Stimulated activated CD8-positive, alpha-beta memory T cell treated with anti-CD3 and anti-CD28 coated beads, Interleukin-15, amount 100 ng/mL, for 24 hours (primary cell): ENCODE measurements around the gene ADISSP.

Experiments used
- DNase-seq: peaks from one replicate; pipeline ENCODE4 v3.0.0-alpha.2; 2020; ENCODE audit warnings: low read depth

Gene ADISSP

GRCh38 chr20:3767427-3768341, at the start of gene ADISSP:
Gene ADISSP, minus strand, starts transcription at chr20:3767753. Its CDS starts 7,653 bp downstream, at chr20:3760100.
- DNase-seq = peak; percentile 93

DNA sequence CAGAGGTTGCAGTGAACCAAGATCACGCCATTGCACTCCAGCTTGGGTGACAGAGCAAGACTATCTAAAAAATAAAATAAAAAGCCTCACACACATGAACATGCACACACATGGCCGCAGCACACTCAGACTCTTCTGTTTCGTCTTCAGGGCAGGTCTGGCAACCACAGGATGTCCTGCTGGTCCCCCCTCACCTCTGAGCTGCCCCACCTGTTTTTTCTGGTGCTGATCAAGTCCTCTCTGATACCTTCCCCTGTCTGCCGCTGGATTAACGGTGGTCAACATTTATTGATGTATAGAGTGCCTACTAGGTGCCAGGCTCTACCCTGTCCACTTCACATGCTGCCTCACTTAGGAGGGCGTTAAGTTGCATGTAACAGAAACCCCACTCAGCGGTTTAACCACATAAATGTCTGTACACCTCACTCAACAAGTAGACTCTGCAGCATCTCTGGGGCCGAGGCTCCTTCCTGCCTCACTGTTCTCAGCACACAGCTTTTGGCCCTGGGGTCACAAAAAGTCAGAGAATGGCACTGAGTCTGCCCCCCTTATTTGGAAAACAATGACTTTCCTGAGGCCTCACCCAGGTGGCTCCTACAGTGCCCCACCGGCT, 48.3 kb upstream of the ADISSP start:
- no peak for DNase-seq

DNA sequence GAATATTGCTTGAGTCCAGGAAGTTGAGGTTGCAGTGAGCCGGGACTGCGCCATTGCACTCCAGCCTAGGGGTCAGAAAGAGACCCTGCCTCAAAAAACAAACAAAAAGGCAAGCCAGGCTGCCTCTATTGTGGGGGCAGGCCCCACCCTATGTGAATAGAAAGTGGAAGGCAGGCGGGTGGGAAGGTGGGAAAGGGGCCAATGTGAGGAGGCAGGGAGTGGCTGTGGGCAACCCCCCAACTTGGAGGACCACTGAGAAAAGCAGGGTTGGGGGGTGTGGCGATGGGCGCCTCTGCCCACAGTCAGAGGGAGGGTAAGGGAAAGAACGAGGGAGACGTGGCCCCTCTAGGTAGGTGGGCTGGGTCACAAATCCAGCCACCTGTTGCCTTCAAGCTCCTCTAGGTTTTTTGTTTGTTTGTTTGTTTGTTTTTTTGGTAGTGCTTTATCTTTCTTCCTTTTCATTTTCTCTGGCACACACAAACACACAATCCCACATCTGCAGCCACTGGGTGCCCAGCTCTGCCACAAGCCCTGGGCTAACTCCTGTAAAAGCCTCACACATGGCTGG, 47.5 kb upstream of the ADISSP start:
- DNase-seq = no peak

GRCh38 chr20:3813848-3814581, 46.5 kb upstream of the ADISSP start:
- no peak for DNase-seq

DNA sequence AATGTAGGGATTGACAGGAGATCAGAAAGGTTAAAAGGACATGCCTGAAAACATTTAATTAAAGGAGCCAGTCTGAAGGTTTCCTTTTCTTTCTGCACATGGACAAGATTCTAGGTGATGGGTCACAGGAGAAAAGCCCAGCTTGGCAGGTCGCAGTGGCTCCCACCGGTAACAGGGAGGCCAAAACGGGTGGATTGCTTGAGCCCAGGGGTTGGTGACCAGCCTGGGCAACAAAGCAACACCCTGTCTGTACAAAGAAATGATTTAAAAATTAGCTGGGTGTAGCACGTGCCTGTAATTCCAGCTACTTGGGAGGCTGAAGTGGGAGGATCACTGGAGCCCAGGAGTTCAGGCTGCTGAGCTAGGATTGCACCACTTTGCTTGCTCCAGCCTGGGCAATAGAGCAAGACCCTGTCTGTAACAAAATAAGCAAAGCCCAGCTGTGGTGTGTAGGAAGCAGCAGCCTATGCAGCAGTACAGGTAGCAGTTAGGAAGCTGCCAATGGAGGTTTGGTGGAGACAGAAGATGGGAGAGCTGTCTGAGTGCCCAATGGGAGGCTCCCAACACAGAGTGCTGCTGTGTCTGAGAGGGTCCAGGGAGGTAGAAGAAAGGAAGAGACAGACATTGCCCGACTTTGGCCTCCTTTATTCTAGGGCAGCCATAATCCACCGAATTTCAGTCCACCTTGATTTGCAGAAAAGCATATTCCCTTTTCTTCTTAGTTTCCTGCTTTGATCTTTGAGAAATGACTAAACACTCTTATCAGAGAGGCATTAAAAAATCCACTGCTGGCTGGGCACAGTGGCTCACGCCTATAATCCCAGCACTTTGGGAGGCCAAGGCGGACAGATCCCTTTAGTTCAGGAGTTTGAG, 45.7 kb upstream of the ADISSP start:
- no peak for DNase-seq

DNA sequence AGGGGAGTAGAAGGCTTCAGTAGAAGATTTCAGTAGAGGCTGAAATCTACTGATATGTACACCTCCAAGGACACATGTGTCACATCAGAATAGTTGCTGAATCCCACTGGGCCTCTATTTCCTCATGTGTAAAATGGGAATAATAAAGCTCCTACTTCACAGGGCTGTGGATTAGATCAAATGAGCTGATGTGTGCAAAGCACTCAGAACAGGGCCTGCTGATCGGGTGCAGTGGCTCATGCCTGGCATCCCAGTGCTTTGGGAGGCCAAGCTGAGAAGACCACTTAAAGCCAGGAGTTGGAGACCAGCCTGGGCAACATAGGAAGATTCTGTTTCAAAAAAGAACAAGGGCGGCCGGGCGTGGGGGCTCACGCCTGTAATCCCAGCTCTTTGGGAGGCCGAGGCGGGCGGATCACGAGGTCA, 44.7 kb upstream of the ADISSP start:
- no peak for DNase-seq

DNA sequence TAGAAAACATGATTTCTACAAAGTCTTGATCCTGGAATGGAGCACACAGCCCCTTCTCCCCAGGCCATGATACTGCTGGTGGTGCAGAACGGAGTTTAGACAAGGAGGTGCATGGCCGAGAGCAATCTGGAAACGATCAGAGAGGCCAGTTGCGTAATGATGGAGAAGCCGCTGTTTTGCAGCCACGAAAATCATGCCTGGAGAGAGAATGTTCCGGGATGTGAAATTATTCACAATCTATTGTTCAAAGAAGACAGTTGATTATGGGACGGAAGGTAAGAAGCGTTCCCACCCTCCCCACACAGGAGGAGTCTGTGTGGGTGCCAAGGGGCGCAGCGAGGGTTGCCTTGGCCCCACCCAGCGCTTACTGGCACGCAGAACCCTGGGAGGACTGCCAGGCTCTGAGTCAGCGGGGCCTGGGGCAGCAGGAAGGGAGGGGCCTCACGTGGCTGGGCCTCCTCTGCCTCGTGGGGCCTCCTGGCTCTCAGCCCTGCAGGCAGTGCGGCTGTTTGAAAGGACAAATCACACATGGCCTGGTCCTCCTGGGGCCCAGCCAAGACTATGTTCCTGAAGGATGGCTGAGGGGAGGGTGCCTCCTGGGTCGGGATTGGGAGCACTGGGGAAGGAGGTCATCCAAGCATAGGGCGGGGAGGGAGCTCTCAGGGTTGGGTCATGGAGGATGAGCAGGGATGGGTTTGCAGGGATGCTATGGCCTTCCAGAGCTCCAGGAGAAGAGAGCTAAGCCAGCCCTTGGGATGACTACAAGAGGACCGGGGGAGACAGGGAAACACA, 44.1 kb upstream of the ADISSP start:
- peak; percentile 76 for DNase-seq

DNA sequence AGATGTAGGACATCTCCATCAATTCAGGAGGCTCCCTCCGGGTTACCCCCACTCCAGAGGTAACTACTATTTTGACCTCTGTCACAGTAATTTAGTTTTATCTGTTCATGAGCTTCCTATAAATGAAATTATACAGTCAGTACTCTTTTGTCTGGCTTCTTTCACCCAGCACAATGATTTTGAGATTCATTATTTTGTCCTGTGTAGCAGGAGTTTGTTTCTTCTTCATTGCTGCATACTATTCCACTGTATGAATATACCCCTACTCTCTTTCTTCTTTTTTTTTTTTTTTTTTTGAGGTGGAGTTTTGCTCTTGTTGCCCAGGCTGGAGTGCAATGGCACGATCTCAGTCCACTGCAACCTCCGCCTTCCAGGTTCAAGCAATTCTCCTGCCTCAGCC, 41.0 kb upstream of the ADISSP start:
- no peak for DNase-seq

GRCh38 chr20:3804781-3805180, 37.2 kb upstream of the ADISSP start:
- no peak for DNase-seq

DNA sequence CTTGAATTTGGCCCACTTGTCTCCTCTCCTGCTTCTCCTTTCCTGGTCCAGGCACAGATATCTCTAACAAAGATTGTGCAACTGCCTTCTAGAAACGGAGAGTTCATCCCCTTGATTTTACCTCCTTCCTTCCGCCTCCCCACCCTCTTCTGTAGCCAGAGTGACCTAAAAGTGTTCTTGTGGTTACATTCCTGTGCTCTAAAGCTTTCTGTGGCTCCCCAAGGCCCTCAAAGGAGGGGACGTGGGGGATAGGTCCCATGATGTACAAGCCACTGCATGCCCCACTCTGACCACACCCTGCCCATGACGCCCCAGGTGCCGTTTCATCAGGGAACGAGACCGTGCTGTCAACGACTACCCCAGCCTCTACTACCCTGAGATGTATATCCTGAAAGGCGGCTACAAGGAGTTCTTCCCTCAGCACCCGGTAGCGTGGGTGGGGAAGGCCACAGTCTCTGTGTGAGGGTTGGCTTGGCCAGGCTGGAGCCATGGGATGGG, 36.8 kb upstream of the ADISSP start:
- DNase-seq = no peak

DNA sequence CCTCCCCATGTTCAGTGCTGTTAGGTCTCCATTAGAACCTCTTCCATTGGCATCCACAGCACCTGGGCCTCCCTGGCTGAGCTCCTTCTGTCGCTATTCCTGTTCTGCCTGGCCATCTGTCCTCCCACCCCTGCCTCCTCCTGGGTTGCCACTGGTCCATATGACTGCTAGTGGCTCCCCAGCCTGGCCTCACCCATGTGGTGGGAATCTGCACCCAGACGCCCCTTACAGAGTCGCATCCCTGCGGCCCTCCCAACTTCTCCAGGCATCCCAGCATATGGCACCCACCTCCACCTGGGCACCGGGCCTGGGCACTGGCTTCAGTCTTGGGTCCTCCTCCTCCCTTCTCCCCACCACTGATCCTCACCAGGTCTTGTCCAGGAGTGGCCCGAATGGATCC, 36.3 kb upstream of the ADISSP start:
- DNase-seq = no peak

DNA sequence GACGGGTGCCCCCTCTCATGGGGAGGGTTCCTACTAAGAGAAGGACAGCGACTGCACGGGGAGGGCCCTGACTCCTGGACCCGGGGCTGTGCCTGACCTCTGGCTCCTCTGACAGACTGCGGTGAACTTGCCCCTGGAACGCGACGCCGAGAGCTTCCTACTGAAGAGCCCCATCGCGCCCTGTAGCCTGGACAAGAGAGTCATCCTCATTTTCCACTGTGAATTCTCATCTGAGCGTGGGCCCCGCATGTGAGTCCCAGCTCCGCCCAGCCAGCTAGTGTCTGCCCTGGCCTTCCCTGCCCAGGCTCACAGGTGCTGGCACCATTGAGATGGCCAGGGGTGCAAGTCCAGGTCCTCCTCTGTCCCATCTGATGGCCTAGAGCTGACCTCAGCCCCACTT, 35.7 kb upstream of the ADISSP start:
- no peak for DNase-seq

DNA sequence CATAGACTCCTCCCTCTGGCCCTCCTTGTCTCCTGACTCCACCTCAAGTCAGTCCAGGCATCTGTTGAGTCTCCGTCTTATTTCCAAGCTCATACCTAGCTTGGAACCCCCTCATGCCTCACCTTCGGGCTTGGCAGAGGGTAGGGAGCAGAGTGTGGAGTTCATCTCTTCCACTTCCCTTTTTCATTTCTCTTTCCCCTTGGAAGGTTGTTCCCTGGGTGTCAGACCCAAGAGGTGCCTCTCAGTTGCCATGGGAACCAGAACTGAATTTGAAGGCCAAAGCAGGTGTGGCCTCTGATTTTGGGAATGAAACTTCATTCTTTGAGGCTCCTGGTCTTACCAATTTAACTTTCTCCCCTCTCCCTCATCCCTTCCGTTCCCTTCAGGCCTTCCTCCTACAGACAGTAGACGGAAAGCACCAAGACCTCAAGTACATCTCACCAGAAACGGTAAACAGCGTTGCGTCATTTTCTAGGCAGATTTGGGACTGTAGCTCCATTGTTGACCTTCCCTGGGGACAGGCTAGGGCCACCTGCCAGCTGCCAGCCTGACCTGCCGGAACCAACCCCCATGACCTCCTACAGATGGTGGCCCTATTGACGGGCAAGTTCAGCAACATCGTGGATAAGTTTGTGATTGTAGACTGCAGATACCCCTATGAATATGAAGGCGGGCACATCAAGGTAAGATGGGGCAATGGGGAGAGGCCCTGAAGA, 35.1 kb upstream of the ADISSP start:
- DNase-seq = no peak

- no peak for DNase-seq
Observed at GRCh38 chr20:3801846-3802245, 34.3 kb upstream of the ADISSP start.

DNA sequence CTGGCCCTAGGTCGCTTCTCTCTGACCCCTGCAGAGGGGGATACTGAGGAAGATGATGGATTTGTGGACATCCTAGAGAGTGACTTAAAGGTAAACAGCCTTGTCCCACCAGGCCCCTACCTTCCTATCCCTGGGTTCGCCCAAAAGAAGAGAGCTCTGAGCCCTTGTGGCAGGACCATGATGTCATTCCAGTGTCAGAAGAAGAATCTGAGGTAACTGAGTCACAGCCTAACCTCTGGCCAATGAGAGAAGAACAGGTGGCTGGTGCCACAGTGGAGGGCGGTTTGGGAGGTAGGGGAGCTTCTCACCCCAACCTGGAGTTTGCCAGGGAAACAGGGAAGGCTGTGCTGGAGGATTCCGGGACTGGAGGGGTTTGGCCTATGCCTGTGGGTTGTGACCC, 33.7 kb upstream of the ADISSP start:
- no peak for DNase-seq

DNA sequence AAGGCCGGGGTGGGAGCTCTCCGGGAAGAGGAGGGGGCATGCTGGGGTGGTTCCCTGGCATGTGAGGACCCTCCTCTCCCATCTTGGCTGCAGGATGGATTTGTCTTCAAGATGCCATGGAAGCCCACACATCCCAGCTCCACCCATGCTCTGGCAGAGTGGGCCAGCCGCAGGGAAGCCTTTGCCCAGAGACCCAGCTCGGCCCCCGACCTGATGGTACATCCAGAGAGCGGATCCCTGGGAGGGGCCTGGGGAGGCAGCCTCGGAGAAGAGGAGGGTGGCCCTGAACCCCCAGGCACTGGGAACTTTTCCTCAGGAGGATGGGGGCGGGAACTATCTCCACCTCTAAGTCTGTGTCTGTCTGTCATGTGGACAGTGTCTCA, 33.3 kb upstream of the ADISSP start:
- DNase-seq = no peak

- DNase-seq = no peak
Observed at GRCh38 chr20:3800256-3800877, 32.8 kb upstream of the ADISSP start.

DNA sequence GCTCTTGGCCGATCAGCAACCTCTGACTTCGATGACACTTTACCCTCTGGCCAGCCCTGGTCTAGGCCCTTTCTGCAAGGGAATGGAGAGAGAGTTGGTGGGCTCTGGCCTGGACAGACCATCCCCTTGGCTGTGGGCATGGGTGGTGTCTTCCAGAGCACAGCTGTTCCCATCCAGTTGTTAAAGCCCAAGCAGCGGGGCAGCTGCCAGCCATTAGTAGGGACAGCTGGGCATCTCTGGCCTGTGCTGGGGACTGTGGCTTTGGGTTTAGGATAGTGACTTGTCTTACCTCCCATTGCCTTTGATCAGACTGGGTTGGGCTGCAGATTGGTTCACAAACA, 31.3 kb upstream of the ADISSP start:
- no peak for DNase-seq

DNA sequence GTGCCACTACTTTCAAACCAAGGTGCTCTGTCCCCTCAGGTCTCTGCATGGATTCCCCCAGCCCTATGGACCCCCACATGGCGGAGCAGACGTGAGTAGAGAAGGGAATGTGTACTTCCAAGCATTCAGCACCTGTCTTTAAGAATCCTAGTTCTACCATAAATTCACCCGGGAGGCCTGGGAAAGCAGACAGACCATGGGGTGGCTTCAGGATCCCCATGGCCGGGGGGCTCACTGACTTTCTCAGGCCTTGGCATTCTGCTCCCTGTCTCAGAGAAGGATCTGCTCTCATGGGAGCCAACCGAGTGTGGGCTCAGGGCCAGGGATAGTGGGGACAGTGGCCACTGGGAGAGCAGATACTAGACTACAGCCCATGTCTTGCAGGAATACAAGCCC, 30.8 kb upstream of the ADISSP start:
- DNase-seq = no peak
